IPS-18c (cell line): ENCODE measurements around the gene SENP7.

ENCODE experiments used
- H3K4me3 ChIP-seq: 2 replicates; pipeline ENCODE4 v1.7.0; 2013; ENCODE audit warnings: low read depth, mild to moderate bottlenecking, low read length, moderate library complexity; ENCODE audit not compliant: insufficient read depth
- H3K9me3 ChIP-seq: one replicate; pipeline ENCODE4 v1.6.1; 2013; ENCODE audit warnings: mild to moderate bottlenecking, low read length, moderate library complexity; ENCODE audit not compliant: control insufficient read depth, insufficient read depth

The SENP7 gene

GRCh38 chr3:101388706-101389105 is 124.3 kb downstream of the SENP7 start:
- no peak overlapping the region for H3K4me3 ChIP-seq
- no peaks in the 10 kb centered on the region for H3K9me3 ChIP-seq

GRCh38 chr3:101387351-101387750 is 125.7 kb downstream of the SENP7 start:
- Histone ChIP-seq H3K4me3 (no peak overlapping the region), H3K9me3 (no peaks in the 10 kb centered on the region)

- no peaks in the 10 kb centered on the region for H3K9me3 ChIP-seq
- H3K4me3 ChIP-seq: no peak overlapping the region
These were observed 128.6 kb downstream of the SENP7 start for GRCh38 chr3:101384426-101384825.

GRCh38 chr3:101383656-101384055 is 129.4 kb downstream of the SENP7 start:
- no peaks in the 10 kb centered on the region for H3K9me3 ChIP-seq
- no peak overlapping the region for H3K4me3 ChIP-seq

- H3K9me3 ChIP-seq: no peaks in the 10 kb centered on the region
- no peak overlapping the region for H3K4me3 ChIP-seq
These were observed 129.8 kb downstream of the SENP7 start for GRCh38 chr3:101383156-101383575.

- Histone ChIP-seq H3K4me3 (no peak overlapping the region), H3K9me3 (no peaks in the 10 kb centered on the region)
These were observed 131.2 kb downstream of the SENP7 start for GRCh38 chr3:101381809-101382208.

- no peak overlapping the region for H3K4me3 ChIP-seq
- H3K9me3 ChIP-seq: no peaks in the 10 kb centered on the region
These were observed 133.2 kb downstream of the SENP7 start for GRCh38 chr3:101379658-101380376.

GRCh38 chr3:101377796-101378195 is 135.2 kb downstream of the SENP7 start:
- H3K9me3 ChIP-seq: no peaks in the 10 kb centered on the region
- H3K4me3 ChIP-seq: no peak overlapping the region

- no peak overlapping the region for H3K4me3 ChIP-seq
- H3K9me3 ChIP-seq: no peaks in the 10 kb centered on the region
These were observed 135.8 kb downstream of the SENP7 start for GRCh38 chr3:101377209-101377608.

- Histone ChIP-seq H3K4me3 (no peak overlapping the region), H3K9me3 (no peaks in the 10 kb centered on the region)
These were observed 137.4 kb downstream of the SENP7 start for GRCh38 chr3:101375586-101375985.

GRCh38 chr3:101362406-101362805 is 150.6 kb downstream of the SENP7 start:
- Histone ChIP-seq H3K9me3 (no peaks in the 10 kb centered on the region), H3K4me3 (no peak overlapping the region)

- no peak overlapping the region for H3K4me3 ChIP-seq
- no peaks in the 10 kb centered on the region for H3K9me3 ChIP-seq
These were observed 161.2 kb downstream of the SENP7 start for GRCh38 chr3:101351829-101352228.

GRCh38 chr3:101340591-101340990 is 172.4 kb downstream of the SENP7 start:
- H3K9me3 ChIP-seq: no peaks in the 10 kb centered on the region
- H3K4me3 ChIP-seq: no peak overlapping the region

- no peak overlapping the region for H3K4me3 ChIP-seq
- no peaks in the 10 kb centered on the region for H3K9me3 ChIP-seq
These were observed 179.1 kb downstream of the SENP7 start for GRCh38 chr3:101333883-101334282.

GRCh38 chr3:101329016-101329673 is 183.9 kb downstream of the SENP7 start:
- H3K4me3 ChIP-seq: no peak overlapping the region

GRCh38 chr3:101325393-101326134 is 187.4 kb downstream of the SENP7 start:
- Histone ChIP-seq H3K4me3 (no peak overlapping the region), H3K9me3 (no peaks in the 10 kb centered on the region)

More at GRCh38 chr3:101329016-101329673, 183.9 kb downstream of the SENP7 start:
- H3K9me3 ChIP-seq: no peaks in the 10 kb centered on the region

- Histone ChIP-seq H3K4me3 (no peak within 1 kb of the TSS), H3K9me3 (no peaks in the 10 kb centered on the region)
These were observed 192.5 kb downstream of the SENP7 start, which contains the start of gene IMPG2 for GRCh38 chr3:101320475-101320874. Gene IMPG2 (minus strand): TSS chr3:101320575. CDS start chr3:101320372, 203 bp downstream.

GRCh38 chr3:101319531-101319930 is 193.5 kb downstream of the SENP7 start:
- Histone ChIP-seq H3K9me3 (no peaks in the 10 kb centered on the region), H3K4me3 (no peak overlapping the region)
